ENCODE measurements around the gene ADGRF3. TPM values are rescaled to one million over a fixed set of nuclear protein-coding genes. Genes with fewer than 3 reads are reported as not detected.

ADGRF3 gene
- total RNA-seq, 2 experiments from 2014 or later, result 6.5 to 7.4 TPM

Other genes with a start within 250 kb of the ADGRF3 start
- 1 to 10 TPM; 2.9 to 3.5 TPM for gene GAREM2, start 173.7 kb downstream of the ADGRF3 start, total RNA-seq
- gene HADHA, start 102.2 kb downstream of the ADGRF3 start, total RNA-seq, result 100 to 1,000 TPM; 117 to 124 TPM
- 10 to 100 TPM; 65.2 to 72.7 TPM for gene HADHB, start 101.8 kb downstream of the ADGRF3 start, total RNA-seq
- gene SELENOI, start 646 bp downstream of the ADGRF3 start, total RNA-seq, result 10 to 100 TPM; 26.9 to 29.7 TPM
- gene DRC1, start 55.1 kb upstream of the ADGRF3 start, total RNA-seq, result not detected
- 10 to 100 TPM; 11.7 to 12.3 TPM for gene OTOF, start 131.3 kb upstream of the ADGRF3 start, total RNA-seq